Measurements from ENCODE around the gene GJC1.
"Not testable (repeated sequence)": the region's sequence is repeated elsewhere in the genome, so short reads cannot be mapped to it uniquely, and the experiment has no call there.

The GJC1 gene

GRCh38 chr17:44846206-44846605 is 16.1 kb upstream of the GJC1 start:
- DNase-seq = no peak

- no peak for DNase-seq
These were observed 14.3 kb upstream of the GJC1 start for GRCh38 chr17:44844390-44844830.

GRCh38 chr17:44842748-44843147 is 12.7 kb upstream of the GJC1 start:
- no peak for DNase-seq

DNA sequence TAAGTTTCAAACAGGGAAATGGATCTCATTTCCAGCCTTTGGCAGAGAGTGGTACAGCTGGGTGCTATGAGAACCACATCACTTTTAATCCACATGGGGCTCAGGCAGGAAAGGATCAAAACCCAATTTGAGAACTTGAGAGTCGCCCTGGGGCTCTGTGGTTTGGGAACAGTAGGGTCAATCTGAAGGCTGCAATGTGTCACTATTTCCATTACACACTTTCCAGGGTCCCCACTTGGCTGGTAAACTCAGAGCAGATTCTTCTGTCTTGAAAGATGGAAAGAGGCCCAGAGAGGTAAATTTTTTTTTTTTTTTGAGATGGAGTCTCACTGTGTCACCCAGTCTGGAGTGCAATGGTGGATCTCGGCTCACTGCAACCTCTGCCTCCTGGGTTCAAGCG is 10.8 kb upstream of the GJC1 start:
- DNase-seq = no peak

GRCh38 chr17:44840274-44840673 is 10.2 kb upstream of the GJC1 start:
- no peak for DNase-seq

GRCh38 chr17:44837196-44837595 is 7.1 kb upstream of the GJC1 start:
- DNase-seq = no peak

- DNase-seq = no peak
These were observed 2.7 kb upstream of the GJC1 start for GRCh38 chr17:44832805-44833204.

DNA sequence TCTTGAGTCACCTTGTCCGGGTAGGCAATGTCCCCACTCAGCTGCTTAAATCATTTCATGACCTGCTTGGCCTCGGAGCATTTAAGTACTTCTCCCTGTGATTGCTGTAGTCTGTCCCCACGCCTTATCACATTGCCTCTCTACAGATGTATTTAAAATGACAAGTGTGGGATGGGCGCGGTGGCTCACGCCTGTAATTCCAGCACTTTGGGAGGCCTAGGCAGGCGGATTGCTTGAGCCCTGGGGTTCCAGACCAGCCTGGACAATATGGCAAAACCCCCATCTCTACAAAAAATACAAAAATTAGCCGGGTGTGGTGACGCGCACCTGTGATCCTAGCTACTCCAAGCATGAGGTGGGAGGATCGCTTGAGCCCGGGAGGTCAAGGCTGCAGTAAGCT is 1.3 kb upstream of the GJC1 start:
- no peak for DNase-seq

- no peak for DNase-seq
These were observed 537 bp upstream of the GJC1 start for GRCh38 chr17:44830359-44831288.

DNA sequence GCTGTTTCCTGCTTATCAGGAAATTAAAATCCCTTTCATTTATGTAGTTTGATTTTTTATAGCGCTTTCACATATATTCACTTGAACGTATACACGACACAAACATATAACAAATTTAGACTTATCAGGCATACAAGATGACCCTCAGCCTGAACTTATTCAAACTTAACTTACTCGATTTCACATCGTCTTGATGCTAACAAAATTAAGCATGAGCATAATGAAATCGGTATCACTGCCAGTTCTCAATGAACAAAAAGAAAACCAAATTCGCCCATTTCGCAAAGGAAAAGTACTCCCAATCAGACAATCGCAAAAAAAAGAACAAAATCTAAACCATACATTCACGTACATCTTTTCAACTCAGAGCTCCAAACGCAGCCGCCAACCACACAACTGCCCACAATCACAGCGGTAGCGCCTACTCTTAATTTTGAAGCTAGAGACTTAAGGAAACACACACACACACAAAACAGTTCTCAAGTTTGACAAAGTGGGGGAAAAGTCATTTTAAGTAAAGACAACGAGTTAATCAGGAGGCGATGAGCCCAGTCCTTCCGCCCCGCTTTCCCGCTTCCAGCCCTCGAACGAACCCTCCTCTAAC is 1.1 kb downstream of the GJC1 start:
- DNase-seq = no peak

DNA sequence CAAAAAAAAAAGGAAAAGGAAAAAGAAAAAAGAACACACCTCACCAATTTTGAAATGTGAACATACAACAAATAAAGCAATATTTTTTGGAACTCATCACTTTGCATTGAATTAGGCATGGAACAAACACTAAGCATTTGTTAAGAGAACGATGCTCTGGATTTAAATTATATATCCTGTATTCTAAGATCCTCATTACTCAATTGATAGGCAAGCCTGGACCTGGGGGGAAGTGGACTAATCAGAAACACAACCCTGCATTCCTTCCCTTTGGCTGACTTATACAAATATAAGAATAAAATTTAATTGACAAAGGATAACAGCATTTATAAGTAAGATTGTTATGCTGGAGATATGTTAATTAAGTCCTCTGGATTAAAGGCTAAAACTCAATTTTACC is 2.2 kb downstream of the GJC1 start:
- no peak for DNase-seq

DNA sequence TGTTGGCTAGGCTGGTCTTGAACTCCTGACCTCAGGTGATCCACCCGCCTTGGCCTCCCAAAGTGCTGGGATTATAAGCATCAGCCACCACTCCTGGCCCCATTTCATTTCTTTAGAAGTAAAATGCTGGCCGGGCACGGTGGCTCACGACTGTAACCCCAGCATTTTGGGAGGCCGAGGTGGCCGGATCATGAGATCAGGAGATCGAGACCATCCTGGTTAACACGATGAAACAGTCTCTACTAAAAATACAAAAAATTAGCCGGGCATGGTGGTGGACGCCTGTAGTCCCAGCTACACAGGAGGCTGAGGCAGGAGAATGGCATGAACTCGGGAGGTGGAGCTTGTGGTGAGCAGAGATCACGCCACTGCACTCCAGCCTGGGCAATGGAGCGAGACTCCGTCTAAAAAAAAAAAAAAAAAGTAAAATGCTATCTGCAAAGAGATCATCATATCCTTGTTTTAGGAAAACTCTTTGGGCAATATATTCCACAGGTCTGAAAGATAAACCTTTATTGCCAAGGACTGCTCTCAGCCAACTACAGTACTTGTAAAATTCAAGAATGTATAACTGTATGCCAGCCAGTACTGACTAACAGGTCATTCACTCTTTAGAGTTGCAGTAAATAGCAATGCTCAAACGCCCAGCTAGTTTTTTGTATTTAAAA is 3.8 kb downstream of the GJC1 start:
- DNase-seq = no peak

DNA sequence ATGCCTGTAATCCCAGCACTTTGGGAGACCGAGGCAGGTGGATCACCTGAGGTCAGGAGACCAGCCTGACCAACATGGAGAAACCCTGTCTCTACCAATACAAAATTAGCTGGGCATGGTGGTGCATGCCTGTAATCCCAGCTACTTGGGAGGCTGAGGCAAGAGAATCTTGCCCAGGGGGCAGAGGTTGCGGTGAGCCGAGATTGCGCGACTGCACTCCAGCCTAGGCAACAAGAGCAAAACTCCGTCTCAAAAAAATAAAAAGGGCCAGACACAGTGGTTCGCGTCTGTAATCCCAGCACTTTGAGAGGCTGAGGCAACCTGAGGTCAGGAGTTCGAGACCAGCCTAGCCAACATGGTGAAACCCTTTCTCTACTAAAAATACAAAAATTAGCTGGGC is 4.9 kb downstream of the GJC1 start:
- DNase-seq = not testable (repeated sequence)

DNA sequence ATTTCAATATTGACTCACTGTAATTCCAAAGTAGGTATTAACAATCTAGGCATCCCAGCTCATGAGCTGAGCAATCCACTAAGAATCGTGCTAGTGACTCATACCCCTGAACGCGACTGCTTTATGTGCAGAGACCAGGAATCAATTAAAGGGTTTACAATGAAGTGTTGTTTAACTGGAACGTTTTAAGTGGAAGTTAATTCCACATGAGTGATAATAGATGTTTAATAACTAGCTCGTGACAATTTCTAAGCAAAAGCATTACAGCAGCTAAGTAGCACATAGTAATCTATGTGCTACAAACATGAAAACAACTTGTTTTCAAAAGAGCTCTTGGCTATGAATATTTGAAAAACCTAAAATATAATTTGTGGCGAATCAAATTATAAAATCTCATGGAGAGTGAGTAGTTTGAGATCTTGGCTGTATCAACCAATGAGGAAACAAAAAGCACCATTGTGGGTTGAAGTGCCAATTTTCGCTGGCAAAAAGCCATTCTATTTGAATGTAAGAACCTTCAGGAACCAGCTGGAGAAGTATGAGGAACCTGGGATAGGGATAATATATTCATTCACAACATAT is 9.4 kb downstream of the GJC1 start:
- DNase-seq = no peak

DNA sequence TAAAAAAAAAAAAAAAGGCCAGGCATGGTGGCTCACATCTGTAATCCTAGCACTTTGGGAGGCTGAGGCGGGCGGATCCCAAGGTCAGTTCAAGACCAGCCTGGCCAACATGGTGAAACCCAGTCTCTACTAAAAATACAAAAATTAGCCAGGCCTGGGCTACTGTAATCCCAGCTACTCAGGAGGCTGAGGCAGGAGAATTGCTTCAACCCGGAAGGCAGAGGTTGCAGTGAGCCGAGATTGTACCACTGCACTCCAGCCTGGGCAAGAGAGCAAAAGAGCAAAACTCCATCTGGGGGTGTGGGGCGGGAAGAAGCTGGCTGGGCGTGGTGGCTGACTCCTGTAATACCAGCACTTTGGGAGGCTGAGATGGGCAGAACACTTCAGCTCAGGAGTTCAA is 11.6 kb downstream of the GJC1 start:
- DNase-seq = not testable (repeated sequence)

DNA sequence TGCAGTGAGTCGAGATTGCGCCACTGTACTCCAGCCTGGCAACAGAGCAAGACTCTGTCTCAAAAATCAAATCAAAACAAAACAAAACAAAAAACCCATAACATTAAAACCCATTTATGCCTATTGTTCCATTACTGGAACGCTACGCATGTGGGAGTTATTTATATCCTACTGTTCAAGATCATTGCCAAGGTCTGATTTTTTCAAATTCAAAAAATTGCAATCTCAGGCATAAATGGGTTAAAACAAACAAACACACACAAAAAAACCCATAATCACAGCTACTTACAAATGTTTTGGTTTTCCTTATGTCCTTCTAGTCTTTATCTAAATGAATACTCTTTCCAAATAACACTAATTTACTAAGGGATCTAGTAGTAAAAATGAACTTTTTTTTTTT is 17.8 kb downstream of the GJC1 start:
- no peak for DNase-seq

DNA sequence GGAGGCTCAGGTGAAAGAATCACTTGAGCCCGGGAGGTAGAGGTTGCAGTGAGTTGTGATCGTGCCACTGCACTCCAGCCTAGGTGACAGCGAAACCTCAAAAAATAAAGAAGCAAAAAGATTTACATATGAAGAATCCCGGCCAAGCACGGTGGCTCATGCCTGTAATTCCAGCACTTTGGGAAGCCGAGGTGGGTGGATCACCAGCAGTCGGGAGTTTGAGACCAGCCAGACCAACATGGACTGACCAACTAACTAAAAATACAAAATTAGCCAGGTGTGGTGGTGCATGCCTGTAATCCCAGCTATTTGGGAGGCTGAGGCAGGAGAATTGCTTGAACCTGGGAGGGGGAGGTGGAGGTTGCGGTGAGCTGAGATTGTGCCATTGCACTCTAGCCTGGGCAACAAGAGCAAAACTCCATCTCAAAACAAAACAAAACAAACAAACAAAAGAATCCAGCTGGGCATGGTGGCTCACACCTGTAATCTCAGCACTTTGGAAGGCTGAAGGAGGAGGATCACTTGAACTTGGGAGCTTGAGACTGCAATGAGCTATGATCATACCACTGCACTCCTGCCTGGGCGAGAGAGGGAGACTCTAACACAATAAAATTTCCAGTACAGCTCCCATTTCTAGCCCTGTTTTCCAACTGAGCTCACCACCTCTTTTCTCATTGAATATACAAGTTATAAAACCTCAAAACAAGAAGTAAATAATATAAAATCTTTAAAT is 21.3 kb downstream of the GJC1 start:
- DNase-seq = not testable (repeated sequence)

- DNase-seq = no peak
These were observed 21.9 kb downstream of the GJC1 start for GRCh38 chr17:44808156-44808555.

GRCh38 chr17:44807817-44808155 is 22.3 kb downstream of the GJC1 start:
- no peak for DNase-seq

GRCh38 chr17:44807093-44807816 is 22.8 kb downstream of the GJC1 start:
- DNase-seq = no peak
